IPS-NIHi7 (cell line): ENCODE data around the gene CNTNAP2.
"Not testable (repeated sequence)": the region's sequence is repeated elsewhere in the genome, so short reads cannot be mapped to it uniquely, and the experiment has no call there.

Experiments used
- DNase-seq: peaks from one replicate; pipeline ENCODE4 v3.0.0; 2012; ENCODE audit warnings: mixed read lengths; ENCODE audit errors: extremely low spot score

CNTNAP2 gene

DNA sequence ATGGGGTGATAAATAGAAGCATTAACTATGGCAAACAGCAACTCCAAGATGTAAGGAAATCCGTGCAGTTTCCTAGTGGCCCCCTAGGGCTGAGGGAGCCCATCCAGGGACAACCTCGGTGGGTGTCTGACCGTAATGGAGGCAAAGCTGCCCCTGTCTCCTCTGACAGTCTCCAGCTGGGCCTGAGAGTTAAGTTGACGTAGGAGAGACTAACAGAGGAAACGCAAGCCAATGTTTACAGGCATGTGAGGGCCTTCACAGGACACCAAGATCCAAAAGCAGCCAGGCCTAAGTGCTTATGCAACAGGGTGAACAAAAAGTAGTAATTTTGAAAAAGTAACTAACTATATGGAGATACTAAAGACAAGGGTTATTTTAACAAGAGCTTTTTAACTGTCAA is 2144.0 kb downstream of the CNTNAP2 start:
- no peak for DNase-seq

DNA sequence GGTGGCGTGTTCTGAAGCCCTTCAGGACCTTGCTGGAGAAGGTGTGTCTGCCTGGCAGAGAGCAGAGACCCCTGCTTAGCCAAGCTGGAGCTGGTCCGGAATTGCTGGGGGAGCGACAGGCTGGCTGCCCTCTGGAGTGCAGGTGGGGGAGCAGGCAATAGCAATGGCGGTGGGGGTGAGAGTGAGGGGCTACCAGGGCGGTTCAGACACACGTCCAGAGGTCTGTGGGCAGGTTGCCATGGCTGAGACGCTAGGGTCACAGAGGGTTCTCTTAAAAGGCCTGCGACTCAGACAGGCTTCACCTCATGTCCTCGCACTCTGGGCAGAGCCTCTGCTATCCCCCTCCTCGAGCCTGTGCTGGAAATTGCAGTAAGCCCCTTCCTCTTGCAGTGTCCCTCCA is 2144.9 kb downstream of the CNTNAP2 start:
- no peak for DNase-seq

DNA sequence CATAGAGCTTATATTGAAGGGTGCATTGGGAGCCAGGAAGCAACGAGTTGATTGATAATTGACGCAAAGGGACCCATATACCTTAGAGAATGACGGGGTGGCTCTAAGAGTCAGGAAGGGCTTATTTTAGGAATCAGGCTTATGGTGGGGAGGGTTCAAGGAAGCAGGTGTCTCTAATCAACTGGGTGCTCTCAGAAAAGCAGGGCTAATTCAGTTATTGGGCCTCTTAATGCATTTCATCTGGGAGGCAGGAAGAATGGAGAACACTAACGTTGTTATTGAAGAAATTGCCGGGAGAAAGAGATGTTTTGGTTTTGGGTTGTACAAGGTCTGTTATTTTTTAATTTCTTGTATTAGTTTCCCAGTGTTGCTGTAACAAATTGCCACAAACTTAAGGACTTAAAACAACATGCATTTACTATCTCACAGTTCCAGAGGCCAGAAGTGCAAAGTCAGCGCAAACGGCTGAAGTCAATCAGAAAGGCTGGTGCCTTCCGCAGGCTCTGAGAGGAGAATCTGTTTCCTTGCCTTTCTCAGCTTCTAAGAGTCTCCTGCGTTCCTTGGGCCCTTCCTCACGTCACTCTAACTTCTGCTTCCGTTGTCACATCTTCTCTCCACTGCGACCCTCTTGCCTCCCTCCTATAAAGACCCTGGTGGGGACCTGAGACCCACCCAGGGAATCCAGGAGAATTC is 2145.5 kb downstream of the CNTNAP2 start:
- DNase-seq = peak; percentile 10

DNA sequence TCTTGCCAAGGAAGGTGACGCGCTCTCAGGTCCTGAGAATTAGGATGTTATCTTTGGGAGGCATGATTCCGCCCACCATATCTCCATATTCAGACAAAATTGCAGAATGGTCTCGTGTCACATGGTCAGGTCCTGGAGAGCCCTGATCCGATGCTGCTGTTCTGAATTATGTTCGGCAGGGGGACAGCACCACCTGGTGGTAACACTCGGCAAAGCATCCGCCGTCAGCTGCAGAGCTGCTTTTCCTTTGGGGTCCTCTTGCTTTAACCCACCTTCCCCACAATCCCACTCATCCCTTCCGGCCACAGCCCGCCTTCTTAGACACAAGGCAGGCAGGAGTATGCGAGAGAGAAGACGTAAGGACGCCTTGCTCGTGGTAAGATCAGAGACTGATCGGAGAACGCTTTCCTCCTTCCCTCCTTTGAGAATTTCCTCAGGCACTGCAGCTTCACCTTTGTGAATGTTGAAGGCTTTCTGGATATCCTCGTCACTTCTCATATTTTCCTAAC is 2146.2 kb downstream of the CNTNAP2 start:
- DNase-seq = peak; percentile 87

DNA sequence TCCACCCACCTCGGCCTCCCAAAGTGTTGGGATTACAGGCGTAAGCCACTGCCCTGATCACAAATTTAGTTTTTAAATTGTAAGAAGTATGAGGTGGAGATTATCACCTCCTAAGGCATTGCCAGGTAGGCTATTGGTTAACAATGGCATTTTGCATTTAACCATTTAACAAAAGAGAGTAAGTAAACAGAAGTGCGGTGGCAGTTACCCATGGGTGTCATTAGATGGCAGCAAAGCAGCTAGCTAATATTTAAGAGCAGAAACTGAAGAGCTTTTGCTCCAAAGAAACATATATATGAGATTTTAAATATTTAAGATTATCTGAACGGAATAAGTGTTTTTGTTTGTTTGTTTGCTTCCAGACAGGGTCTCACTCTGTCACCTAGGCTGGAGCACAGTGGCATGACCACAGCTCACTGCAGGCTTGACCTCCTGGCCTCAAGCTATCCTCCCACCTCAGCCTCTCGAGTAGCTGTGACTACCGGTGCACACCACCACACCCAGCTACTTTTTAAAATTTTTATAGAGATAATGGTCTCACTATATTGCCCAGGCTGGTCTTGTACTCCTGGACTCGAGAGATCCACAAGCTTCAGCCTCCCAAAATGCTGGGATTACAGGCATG is 2148.4 kb downstream of the CNTNAP2 start:
- DNase-seq = peak; percentile 74

DNA sequence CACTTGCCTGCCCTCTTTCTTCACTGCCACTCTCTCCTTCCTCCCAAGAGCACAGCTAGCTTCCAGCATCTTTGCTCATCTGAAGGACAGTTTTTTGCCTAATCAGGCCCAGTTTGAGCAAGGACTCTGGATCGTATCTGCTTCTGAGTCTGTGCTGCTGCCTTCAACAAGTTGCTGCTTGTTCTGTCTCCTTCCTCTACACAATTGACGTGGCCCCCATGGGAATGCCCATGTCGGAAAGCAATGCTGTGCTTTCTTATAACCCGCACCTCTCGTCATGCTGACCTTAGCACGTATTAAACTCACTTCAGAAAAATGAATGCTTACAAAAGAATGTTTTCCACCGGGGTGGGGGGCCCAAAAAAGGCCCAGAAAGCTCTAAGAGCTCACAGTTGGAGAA is 2149.3 kb downstream of the CNTNAP2 start:
- DNase-seq = no peak

DNA sequence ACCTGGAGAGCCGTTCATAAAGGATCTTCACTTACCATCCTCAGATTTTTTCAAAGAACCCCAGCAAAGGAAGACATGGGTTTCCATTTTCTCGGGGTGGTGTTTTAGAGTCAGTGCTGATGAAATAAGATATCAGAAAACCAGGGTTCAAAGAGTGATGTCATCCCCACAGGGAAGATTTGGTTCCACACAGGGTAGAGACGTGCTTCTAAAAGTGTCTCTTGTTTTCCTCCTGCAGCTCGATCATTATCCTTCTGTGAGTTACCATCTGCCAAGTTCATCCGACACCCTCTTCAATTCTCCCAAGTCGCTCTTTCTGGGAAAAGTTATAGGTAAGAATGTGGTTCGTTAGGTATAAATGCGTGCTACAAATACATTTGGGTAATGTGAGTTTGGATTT is 2150.2 kb downstream of the CNTNAP2 start:
- no peak for DNase-seq

DNA sequence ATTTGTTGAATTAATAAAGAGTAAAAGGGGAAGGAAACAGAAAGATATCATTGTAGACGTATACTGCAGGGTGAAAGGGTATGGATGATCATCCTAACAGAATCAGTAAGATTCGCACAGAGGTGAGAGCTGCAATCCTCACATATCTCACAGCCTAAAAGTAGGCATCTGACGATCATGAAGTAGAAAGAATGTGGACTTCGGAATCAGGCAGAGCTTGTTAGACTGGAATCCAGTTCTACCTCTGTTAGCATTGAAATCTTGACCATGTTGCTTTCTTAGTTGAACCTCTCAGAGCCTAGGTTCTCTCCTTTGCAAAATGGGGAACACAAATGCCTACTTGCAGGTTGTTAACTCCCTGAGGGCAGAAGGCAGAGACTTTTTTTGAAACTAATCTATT is 2154.0 kb downstream of the CNTNAP2 start:
- DNase-seq = no peak

DNA sequence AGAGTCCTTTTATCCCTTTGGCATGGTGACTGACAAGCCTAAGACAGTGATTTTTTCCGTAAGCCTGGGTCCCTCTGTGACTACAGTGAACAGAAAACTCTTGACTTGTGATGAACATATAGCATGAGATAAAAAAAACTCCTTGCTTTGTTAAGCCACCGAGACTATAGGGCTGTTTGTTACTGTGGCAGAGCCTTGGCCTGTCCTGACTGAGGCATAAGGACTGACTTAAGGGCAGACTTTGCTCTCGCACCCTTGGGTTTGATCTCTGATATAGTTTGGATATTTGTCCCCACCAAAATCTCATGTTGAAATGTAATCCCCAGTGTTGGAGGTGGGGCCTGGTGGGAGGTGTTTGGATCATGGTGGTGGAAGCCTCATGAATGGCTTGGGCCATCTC is 2157.5 kb downstream of the CNTNAP2 start:
- no peak for DNase-seq

DNA sequence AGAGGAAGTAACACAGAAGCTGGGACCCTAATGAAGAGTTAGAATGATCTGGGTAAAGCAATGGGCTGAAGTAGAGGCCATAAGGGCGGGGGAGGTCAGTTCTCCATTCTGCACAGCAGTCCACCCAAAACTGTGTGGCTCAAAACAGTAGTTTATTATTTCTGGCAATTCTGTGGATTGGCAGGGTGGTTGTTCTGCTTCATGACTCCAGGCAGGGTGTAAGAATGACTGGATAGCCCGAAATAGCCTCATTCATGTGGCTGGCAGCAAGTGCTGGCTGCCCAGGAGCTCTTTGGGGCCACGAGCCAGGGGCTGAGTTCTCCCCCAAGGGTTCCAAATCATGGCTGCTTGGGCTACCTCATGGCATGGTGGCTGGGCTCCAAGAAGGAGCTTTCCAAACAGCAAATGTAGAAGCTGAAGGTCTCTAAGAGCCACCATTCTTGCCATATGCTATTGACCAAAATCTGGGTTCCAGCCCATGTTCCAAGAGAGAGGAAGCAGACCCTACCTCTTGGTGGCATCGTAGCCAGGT is 2158.8 kb downstream of the CNTNAP2 start:
- DNase-seq = no peak

DNA sequence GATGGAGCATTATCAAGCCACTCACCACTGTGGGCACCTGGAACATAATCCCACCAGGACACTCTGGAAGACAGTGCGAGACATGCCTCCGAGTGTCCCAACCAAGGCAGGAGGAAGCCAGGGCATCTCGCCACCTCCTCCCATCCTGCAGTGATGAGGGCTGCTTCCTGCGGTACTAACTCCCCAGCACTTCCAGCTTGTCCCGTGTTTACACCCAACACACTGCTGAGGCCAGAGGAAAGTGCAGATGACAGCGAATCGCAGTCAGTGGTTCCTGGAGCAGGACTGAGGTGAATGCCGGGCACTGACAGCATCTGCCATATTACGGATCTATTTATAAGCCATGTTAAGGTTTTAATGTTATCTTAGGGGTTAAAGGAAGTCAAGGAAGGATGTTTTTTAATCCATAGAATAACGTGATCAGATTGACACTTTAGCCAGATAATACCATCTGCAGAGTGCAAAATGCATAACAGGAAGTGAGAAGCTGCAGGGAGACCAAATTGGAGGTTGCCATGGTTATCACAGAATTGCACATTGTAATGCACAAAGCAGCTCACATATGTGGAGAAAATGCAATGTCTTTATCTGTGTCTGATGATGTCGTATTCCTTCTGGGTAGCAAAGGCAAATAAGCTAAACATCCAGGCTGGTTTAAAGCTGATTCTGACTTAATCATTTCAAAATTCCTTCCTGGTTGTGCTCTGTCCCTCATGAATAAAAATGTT is 2159.9 kb downstream of the CNTNAP2 start:
- no peak for DNase-seq

DNA sequence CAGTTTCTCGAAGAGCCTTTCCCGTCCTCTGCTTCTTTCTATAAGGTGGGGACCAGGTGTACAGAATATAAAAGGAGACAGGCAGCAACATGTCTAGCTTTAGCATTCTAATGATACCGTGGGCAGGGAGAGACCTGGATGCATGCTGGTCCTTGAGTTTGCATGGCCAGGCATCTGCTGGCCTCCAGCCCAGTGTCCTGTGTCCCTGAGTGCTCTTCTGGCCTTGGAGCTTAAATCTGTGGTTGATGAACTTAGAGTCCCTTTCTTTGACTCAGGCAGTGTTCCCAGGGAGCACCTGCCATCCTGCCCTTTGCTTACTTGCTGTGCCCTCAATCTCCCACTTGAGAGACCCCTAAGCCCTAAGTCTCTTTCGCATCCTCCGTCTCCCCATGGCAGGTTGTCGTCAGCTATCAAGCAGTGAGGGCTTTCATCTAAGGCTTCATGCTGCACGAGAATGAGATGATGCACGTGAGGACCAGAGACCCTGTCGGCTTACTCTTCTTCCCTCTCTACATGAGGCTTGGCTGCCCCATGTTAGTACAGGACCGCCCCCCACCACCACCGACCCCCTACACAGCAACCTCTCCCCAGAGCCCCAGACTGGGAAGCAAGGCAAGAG is 2160.6 kb downstream of the CNTNAP2 start:
- DNase-seq = no peak

DNA sequence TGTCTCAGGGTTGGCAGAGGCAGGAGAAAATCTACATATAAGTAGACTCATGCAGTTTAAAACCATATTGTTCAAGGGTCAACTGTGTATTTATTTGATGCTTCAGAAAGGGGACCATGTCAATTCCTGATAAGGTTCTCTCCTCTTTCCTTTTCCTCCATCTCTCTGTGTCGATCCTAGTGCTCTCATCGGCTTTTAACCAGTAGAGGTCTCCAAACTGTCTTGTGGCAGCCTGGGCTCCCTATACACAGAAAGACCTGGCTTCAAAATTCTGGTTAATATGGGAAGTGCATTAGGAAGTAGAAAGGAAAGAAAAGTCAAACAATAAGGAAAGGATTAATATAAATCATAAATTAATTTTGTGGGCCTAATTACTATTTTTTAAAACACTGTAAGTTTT is 2169.5 kb downstream of the CNTNAP2 start:
- peak; percentile 59 for DNase-seq

DNA sequence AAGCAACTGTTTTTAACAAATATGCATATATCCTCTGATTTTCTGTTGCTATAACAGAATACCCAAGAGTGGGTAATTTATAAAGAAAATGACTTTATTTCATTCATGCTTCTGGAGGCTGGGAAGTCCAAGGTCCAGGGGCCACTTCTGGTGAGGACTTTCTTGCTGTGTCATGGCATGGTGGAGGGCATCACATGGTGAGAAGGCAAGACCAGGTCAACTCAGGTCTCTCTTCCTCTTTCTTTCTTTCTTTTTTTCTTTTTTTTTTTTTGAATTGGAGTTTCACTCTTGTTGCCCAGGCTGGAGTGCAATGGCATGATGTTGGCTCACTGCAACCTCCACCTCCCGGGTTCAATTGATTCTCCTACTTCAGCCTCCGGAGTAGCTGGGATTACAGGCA is 2170.9 kb downstream of the CNTNAP2 start:
- DNase-seq = no peak

DNA sequence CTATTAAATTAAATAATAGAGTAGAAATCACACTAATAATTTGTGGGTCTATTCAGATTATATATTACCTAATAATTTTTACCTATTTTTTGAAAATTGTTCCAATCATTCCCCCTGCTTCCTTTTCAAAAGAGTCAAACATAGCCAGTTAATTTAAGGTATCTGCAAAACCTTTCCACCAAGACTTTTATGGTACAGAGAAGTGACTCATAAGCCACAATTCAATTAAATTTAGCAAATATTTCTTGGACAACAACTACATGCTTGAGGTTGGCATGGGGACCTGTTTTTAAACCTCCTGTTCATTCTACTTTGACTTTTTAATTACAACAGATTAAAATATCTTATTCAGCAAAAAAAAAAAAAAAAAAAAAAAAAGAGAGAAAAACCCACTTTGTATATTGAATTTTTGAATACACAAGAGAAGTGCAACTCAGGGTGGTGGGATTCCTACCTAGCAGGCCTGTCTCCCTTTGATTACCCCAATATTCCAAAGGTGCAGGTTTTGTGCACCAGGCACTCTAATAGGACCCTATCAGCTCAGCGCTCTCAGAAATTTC is 2172.1 kb downstream of the CNTNAP2 start:
- no peak for DNase-seq

DNA sequence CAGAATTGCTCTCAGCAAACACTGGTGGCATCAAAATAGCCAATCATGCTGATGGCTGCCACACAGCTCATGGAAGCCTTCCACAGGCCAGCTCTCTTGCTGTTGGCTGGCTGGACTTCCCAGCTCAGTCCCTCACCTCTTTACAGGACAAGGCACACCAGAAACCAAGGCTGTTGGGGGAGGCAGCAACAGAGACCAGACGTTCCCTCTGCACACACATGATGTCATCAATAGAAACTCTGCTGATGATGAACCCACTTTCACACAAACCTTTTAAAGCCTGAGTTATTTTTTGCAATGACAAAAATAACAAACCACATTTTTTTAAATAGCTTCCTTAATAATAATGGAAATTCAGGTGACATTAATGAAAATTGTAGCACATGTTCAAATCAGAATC is 2173.0 kb downstream of the CNTNAP2 start:
- DNase-seq = no peak

DNA sequence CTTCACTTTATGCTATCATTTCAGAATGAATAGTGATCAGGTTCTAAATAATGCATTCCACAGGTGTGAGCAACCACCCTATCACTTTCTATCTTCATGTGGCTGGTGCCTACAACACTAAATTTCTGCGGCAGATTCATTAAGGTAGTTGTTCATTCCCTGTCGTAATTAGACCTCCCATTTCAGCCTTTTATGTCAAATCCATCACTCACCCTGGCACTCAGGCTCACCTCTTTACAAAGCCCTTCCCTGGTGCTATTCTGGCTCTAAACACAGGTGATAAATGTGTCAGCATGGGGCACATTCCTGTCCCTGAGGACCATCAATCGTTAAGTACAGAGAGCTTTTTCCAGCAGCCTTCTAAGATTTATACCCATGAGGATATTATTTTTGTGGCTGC is 2173.9 kb downstream of the CNTNAP2 start:
- DNase-seq = no peak

DNA sequence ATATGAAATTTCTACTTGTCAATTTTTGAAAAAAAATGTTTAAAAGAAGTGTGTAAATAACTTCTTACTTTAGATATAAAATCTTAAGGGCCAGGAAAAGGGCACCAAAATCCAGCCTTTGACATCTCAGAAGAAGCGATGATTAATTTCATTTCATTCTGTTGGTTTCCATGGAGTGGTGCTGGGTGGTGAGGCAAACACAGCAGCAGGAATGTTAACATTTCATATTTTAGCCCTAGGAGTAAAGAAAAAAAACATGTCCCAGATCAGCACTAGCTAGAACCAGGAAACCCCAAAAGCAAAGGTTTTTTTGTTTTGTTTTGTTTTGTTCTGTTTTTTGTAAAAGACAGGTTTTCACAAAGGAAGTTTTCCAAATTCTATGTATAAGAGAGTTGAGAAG is 2175.2 kb downstream of the CNTNAP2 start:
- DNase-seq = no peak

DNA sequence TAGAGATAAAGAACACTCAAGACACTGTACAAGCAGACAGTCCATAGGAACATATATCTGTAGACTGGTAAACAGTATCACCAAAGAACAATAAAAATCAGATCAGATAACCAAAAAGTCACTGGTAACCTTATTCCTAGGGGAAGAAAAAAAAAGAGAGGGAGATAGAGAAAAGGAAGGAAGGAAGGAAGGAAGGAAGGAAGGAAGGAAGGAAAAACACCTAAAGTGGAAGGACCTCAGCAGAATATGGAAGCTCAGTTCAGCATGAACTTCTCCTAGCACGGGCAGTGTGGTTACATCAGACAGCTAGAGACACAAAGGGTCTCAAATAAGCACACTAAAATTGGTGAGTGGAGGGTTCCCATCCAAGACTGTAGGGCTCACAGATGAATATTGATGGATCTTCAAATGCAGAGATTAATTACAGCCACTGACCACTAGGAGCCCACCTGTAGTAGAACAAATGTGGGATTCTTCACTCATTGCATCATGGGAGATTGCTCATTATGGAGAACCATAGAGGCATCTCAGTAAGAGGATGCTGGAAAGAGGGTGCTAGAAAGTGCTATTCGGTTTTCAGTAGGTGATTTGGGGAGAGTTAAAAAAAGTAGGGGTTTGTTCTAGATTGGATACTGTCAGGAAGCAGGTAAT is 2180.5 kb downstream of the CNTNAP2 start:
- DNase-seq = no peak

DNA sequence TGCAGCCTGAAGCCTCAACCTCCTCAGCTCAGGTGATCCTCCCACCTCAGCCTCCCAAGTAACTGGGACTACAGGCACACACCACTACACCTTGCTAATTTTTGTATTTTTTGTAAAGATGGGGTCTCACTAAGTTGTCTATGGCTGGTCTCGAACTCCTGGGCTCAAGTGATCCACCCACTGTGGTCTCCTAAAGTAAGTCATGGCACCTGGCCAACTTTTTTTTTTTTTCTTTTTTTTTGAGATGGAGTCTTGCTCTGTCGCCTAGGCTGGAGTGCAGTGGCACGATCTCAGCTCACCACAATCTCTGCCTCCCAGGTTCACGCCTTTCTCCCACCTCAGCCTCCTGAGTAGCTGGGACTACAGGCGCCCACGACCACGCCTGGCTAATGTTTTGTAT is 2182.2 kb downstream of the CNTNAP2 start:
- not testable (repeated sequence) for DNase-seq
